ENCODE results near the gene USP32.
"Not testable (repeated sequence)": the region's sequence is repeated elsewhere in the genome, so short reads cannot be mapped to it uniquely, and the experiment has no call there.

Gene USP32

GRCh38 chr17:60247836-60248461 is 144.0 kb downstream of the USP32 start:
- in situ Hi-C loops (cut with MboI; ENCODE audit: low sequenced_read_pairs): no loop called here

DNA sequence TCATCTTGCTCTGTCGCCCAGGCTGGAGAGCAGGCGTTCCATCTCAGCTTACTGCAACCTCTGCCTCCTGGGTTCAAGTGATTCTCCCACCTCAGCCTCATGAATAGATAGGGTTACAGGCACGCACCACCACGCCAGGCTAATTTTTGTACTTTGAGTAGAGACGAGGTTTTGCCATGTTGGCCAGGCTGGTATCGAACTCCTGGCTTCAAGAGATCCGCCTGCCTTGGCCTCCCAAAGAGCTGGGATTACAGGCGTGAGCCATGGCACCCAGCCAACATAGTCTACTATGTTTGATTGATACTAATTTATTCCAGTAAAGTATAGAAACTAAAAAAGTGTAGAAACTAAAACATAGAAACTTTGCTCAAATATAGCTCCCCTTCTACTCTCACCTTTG is 147.3 kb downstream of the USP32 start:
- in situ Hi-C loops (cut with MboI; ENCODE audit: low sequenced_read_pairs): no loop called here

DNA sequence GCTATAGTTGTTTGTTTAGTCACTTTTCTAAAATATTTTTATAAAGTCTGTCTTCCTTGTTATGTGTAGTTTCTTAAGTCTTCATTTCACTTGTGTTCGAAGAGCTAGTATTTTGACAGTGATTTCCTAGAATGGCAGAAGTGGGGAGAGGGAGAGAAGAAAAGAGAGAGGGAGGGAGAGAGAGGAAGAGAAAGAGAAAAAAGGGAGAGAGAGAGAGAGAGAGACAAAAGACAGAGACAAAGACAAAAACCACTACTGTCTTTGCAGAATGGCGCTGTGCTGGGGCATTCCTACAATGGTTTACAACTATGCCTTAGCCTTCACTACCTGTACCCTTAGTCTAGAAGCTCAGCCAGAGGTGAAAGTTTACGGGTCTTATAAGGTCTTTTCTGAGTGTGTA is 151.6 kb downstream of the USP32 start:
- in situ Hi-C loops (cut with MboI; ENCODE audit: low sequenced_read_pairs): no loop called here

DNA sequence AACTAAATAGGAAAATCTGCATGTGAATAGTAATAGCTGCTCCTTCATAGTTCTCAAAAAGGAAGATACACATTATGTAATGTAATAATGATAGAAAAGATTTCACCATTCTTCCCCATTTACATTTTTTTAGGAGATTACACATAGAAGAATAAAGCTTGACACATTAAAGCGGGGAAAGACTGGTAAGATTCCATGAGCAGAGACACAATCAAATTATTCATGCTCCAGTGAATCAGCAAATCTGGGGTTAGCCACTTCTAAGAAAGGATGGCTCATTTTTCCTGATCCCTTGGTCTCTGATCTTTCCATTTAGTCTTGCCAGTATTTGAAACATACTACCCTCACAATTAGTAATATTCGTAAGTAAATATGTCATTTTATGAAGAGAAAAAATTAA is 160.2 kb downstream of the USP32 start:
- in situ Hi-C loops (cut with MboI; ENCODE audit: low sequenced_read_pairs): no loop called here

DNA sequence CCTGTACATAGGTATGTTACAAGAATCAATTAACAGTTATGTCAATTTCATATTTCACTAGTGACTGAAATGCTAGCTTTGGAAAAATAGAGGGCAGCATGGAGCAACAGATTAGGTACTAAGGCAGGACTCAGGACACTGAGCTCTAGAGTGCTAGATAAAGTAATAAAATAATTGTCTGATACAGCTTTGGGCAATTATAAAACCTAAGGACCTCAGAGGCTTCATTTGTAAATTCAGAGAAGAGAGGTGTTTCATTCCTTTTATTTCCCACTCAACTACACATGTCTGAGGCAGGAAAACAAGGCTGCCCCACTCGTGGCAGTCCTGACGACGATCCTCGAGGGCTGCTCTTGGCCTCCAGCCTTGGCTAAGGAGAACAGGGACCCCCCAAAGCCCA is 160.7 kb downstream of the USP32 start:
- in situ Hi-C loops (cut with MboI; ENCODE audit: low sequenced_read_pairs): no loop called here

- in situ Hi-C loops (cut with MboI; ENCODE audit: low sequenced_read_pairs): no loop called here
Measured at GRCh38 chr17:60230358-60230757, 161.6 kb downstream of the USP32 start.

- in situ Hi-C loops (cut with MboI; ENCODE audit: low sequenced_read_pairs): no loop called here
Measured at GRCh38 chr17:60229188-60229802, 162.6 kb downstream of the USP32 start.

DNA sequence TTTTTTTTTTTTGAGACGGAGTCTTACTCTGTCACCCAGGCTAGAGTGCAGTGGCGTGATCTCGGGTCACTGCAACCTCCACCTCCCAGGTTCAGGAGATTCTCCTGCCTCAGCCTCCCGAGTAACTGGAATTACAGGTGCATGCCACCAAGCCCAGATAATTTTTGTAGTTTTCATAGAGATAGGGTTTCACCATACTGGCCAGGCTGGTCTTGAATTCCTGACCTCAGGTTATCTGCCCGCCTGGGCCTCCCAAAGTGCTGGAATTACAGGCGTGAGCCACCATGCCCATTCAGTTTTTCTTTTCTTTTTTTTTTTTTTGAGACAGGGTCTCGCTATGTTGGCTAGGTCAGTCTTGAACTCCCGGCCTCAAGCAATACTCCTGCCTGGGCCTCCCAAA is 164.7 kb downstream of the USP32 start:
- in situ Hi-C loops (cut with MboI; ENCODE audit: low sequenced_read_pairs): not testable (repeated sequence)

DNA sequence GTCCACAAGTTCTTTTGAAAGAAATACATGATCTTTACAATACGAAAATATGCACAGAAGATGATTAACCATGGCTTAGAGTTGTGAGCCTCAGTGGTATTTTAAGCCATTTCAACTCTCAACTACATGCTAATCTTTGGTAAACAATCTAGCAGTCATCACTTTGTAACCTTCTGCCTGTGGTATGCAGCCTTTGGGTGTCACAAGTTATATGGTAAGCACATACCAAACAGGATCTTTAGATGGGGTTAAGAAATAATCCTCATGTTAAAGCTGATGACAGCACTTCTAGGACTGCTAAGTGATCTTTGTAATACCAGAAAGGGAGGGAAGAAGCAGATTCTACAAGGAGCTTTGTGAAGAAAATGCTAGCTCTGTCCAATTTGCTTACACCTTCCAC is 167.9 kb downstream of the USP32 start:
- in situ Hi-C loops (cut with MboI; ENCODE audit: low sequenced_read_pairs): no loop called here

GRCh38 chr17:60223456-60223855 is 168.5 kb downstream of the USP32 start:
- in situ Hi-C loops (cut with MboI; ENCODE audit: low sequenced_read_pairs): no loop called here

DNA sequence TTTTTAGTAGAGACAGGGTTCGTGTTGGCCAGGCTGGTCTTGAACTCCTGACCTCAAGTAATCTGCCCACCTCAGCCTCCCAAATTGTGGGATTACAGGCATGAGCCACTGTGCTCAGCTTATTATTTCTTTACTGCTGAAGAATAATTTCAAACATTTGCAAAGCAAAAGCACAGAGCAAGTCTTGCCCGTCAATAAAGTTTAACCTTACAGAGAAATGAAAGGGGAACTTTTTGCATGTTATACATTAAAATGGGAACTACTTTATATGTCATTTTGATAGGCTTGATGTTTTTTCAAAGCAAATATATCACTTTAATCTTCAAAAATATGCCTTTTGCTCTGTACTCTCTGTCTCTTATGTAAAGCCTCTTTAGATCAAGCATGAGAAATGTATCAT is 173.2 kb downstream of the USP32 start:
- in situ Hi-C loops (cut with MboI; ENCODE audit: low sequenced_read_pairs): not testable (repeated sequence)

DNA sequence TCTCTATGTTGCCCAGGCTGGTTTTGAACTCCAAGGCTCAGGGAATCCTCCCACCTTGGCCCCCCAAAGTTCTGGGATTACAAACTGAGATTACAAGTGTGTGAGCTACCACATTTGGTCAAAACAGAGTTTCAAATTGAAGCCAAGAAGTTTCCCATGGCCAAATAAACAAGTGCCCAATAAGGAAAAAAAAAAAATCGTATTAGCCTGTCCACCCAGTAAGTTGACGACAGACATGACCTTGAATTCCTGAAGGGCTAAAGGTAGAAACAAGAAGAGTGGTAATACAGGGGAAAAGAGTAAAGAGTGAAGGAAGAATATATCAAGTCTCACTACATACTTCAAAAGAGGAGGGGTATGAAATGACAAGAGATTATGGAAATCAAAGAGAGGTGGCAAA is 176.0 kb downstream of the USP32 start:
- in situ Hi-C loops (cut with MboI; ENCODE audit: low sequenced_read_pairs): not testable (repeated sequence)

GRCh38 chr17:60211282-60211681 is 180.7 kb downstream of the USP32 start:
- in situ Hi-C loops (cut with MboI; ENCODE audit: low sequenced_read_pairs): not testable (repeated sequence)

GRCh38 chr17:60208302-60208701 is 183.6 kb downstream of the USP32 start:
- in situ Hi-C loops (cut with MboI; ENCODE audit: low sequenced_read_pairs): not testable (repeated sequence)

DNA sequence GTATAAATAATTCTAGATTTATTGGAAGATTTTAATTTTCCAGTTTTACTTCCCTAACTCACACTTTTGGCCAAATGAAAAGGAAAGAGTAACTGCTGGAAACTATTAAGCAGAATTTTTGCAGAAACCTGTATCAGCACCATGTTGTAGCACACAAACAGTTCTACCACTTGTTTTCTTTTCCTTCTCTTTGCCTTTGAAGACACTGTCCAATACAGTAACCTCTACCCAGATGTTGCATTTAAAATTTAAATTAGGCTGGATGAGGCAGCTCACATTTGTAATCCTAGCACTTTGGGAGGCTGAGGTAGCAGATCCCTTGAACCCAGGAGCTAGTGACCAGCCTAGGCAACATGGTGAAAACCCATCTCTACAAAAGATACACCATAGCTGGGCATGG is 186.2 kb downstream of the USP32 start:
- in situ Hi-C loops (cut with MboI; ENCODE audit: low sequenced_read_pairs): not testable (repeated sequence)

DNA sequence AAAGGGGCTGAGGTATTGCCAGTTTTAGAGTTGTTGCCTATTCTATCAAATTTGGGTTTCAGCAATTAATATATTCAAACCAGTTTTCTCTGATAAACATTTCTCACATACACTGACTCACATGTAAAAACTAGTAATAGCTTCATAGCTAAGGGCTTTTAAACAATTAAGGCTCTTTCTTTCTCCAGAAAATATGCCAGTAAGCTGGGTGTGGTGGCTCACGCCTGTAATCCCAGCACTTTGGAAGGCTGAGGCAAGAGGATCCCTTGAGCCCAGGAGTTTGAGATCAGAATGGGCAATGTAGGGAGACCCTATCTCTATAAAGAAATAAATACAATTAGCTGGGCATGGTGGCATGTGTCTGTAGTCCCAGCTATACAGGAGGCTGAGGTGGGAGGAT is 193.3 kb downstream of the USP32 start:
- in situ Hi-C loops (cut with MboI; ENCODE audit: low sequenced_read_pairs): not testable (repeated sequence)

DNA sequence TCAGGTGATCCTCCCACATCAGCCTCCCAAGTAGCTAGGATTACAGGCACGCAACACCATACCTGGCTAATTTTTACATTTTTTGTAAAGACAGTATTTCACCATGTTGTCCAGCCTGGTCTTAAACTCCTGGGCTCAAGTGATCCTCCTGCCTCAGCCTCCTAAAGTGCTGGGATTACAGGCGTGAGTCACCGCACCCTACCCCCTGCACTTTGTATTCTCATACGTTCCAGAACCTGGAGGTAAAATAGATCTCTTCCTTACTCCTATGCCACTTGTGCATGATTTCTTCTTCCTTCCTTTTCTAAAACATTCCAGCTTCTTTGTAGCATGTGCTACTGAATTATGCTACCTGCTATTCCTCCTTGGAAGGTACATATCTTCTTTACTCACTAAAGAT is 197.8 kb downstream of the USP32 start:
- in situ Hi-C loops (cut with MboI; ENCODE audit: low sequenced_read_pairs): not testable (repeated sequence)

- in situ Hi-C loops (cut with MboI; ENCODE audit: low sequenced_read_pairs): no loop called here
Measured at GRCh38 chr17:60193482-60193881, 198.5 kb downstream of the USP32 start.

DNA sequence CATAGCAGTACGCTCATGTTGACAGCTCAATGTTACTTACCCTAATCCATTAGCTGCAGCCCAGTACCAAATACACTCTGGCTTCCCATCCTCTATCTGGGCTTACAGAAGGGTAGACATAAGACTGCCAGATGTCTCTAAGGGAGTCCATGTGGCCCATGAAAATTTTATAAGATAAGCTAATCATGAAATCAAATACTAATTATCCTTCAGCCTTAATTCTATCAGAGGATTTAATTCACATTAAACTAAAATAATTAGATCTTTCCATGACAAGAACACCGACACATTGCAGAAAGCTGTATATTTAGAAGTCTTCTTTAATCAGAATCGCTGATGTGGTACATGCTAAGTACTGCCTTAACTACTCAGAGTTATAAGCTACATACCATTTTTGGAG is 198.9 kb downstream of the USP32 start:
- in situ Hi-C loops (cut with MboI; ENCODE audit: low sequenced_read_pairs): not testable (repeated sequence)

DNA sequence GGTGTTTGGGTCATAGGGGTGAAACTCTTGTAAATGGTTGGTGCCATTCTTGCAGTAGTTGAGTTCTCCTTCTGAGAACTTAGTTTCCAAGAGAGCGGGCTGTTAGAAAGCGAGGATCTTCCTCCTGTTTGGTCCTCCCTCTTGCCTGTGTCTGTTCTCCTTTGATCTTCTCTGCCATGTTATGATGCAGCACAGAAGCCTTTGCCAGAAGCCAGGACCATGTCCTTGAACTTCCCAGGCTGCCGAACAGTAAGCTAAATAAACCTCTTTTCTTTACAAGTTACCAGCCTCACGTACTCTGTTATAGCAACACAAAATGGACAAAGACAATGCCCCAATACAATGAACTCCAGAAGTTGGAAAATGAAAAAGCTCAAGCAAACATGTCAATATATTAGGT is 201.9 kb downstream of the USP32 start:
- in situ Hi-C loops (cut with MboI; ENCODE audit: low sequenced_read_pairs): not testable (repeated sequence)

GRCh38 chr17:60188759-60189158 is 203.2 kb downstream of the USP32 start:
- in situ Hi-C loops (cut with MboI; ENCODE audit: low sequenced_read_pairs): no loop called here

DNA sequence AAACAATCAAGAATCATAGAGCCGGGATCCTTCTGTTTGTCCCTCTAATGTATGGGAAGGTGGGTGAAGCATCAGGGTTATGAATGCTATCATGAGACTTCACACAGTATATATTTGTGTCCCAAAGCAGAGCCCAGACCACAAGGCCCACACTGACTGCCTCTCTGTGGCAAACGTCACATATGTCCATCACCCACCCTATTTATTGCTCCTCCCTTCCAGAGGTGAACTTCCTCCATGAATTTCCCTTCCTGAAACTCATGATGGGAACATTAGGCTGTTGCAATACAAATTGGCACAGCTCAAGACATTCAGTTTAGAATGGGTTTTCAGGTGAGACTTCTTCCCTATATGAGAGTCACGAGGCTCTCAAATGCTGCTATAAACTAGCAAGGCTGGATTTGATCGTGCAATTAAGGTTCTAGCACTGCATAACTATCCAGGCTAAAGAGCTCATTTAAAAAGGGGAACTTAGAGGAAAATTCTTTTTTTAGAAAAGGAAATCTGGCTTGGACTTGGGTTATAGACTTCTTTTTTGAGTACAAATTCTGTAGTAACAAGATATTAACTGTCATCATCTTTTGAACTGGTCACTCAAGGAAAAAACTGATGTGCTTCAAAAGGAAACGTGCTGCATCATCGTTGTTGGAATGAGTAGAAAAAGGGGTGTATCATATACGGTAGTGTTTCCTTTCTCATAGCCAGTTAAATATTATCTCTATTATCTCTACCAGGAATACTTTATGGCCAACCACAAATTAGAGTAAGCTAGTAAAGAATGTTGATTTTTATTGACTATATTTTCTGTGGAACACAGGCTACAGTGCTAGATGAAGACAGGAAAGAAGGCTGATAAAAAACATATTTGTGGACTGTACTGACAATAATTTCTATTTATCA is 204.8 kb downstream of the USP32 start:
- in situ Hi-C loops (cut with MboI; ENCODE audit: low sequenced_read_pairs): not testable (repeated sequence)

All from HL-60/S4 (cell line).